Kidney epithelial cell (primary cell): Measurements from ENCODE around the gene ZDHHC14. TPM values are rescaled to one million over a fixed set of nuclear protein-coding genes. Genes with fewer than 3 reads are reported as not detected.

Experiments
- DNase-seq: peaks from one replicate; pipeline ENCODE4 v3.0.0-alpha.2; 2010; ENCODE audit warnings: low read depth
- H3K27me3 ChIP-seq: 2 replicates; pipeline ENCODE4 v1.6.0; 2011; ENCODE audit warnings: low read length; ENCODE audit not compliant: control insufficient read depth, insufficient read depth
- H3K36me3 ChIP-seq: 2 replicates; pipeline ENCODE4 v1.5.1; 2011; ENCODE audit warnings: low read length; ENCODE audit not compliant: control insufficient read depth, insufficient read depth
- H3K4me3 ChIP-seq: 2 replicates; pipeline ENCODE4 v1.5.1; 2011; ENCODE audit warnings: low read depth, mild to moderate bottlenecking, control low read depth, low read length
- CTCF ChIP-seq: IDR thresholded peaks from 2 replicates; pipeline ENCODE4 v1.5.1; 2011; ENCODE audit warnings: mild to moderate bottlenecking, moderate library complexity, low read length, control low read depth, inconsistent platforms; ENCODE audit not compliant: insufficient read depth, poor library complexity, severe bottlenecking
- total RNA-seq: library from RNA; depleted of rRNA; stranded (reverse); fragments of >200 nt; gene quantifications from 2 replicates; pipeline ENCODE4 v1.2.3, GENCODE V29; 2015

ZDHHC14 gene
- total RNA-seq, 1 donor from 2014 or later: 9.7 TPM

- H3K27me3 ChIP-seq: no peaks in the 10 kb centered on the region
- H3K4me3 ChIP-seq: no peak overlapping the region
- H3K36me3 ChIP-seq: no peaks in the 10 kb centered on the region
- DNase-seq: no peak
- no peak for TF ChIP-seq CTCF
Measured at GRCh38 chr6:157454762-157455714, 74.0 kb downstream of the ZDHHC14 start.

DNA sequence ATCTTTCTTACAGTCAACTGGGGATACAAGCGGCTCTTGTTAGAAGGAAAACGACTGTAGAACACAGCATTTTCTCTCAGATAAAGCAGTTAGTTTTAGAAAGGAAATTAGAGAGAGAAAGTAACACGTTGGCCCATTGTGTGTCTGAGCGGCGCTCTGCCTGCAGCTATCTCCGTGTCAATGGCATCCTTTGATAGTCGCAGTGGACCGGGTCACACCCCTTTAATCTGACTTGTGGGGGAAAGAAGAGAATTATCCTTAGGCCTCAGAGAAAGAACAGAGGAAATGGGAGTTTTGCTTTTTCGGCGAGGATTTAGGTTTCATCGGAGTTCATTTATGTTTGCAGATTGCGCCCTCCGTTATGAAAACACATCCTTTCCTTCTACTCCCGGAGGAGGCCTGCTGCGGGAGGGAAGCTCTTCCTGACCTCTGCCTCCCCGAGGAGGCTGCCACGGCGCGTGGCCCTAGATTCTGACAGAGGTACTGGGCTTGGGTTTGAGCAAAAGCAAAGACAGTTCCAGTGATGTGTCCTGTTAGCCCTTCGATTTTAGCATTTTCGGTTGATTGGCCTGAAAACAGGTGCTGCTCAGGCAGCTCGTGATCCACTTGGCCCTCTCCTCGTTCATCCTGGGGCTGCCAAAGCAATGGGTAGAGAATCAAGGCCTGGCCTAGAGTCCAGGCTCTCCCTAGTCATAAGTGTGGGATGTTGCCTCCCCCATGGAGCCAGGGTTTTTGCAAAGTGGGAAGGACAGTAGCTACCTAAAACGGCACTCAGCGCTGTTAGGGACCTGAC, 74.9 kb downstream of the ZDHHC14 start:
- no peak for DNase-seq
- no peak overlapping the region for H3K4me3 ChIP-seq
- no peak for TF ChIP-seq CTCF
- no peaks in the 10 kb centered on the region for H3K36me3 ChIP-seq
- H3K27me3 ChIP-seq: no peaks in the 10 kb centered on the region

- H3K36me3 ChIP-seq: no peaks in the 10 kb centered on the region
- no peak overlapping the region for H3K4me3 ChIP-seq
- H3K27me3 ChIP-seq: no peaks in the 10 kb centered on the region
- TF ChIP-seq CTCF: no peak
- DNase-seq: no peak
Measured at GRCh38 chr6:157456524-157456829, 75.5 kb downstream of the ZDHHC14 start.

DNA sequence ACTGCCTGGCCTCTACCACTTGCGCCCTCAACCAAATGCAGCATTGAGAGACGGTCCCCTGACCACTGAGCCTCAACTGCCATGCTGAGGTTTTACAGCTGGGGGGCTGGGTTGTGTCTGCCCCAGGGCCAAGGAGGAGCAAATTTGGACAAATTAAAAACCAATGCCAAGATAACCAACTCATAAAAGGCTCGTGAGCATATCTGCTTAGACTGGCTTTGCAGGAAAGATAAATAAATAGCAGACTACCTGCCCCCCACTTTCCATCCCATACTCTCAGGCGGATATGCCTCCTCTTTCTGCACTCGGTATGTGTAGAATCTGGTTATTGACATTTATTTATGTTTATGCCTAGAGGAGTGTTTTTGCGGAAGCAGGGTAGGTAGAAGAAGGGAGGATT, 76.8 kb downstream of the ZDHHC14 start:
- Histone ChIP-seq H3K27me3 (no peaks in the 10 kb centered on the region), H3K4me3 (no peak overlapping the region), H3K36me3 (no peaks in the 10 kb centered on the region)
- TF ChIP-seq CTCF: no peak
- no peak for DNase-seq

GRCh38 chr6:157459327-157459726, 78.3 kb downstream of the ZDHHC14 start:
- TF ChIP-seq CTCF: no peak
- DNase-seq: no peak
- Histone ChIP-seq H3K36me3 (no peaks in the 10 kb centered on the region), H3K4me3 (no peak overlapping the region), H3K27me3 (no peaks in the 10 kb centered on the region)
